Measurements from ENCODE around the gene PROZ. TPM values are rescaled to one million over a fixed set of nuclear protein-coding genes. Genes with fewer than 3 reads are reported as not detected.

PROZ gene
- total and polyA plus RNA-seq, 9 of the 15 experiments (the other 6 are each of a cell fraction or from before 2014, with no cell fraction given), result not detected

DNA sequence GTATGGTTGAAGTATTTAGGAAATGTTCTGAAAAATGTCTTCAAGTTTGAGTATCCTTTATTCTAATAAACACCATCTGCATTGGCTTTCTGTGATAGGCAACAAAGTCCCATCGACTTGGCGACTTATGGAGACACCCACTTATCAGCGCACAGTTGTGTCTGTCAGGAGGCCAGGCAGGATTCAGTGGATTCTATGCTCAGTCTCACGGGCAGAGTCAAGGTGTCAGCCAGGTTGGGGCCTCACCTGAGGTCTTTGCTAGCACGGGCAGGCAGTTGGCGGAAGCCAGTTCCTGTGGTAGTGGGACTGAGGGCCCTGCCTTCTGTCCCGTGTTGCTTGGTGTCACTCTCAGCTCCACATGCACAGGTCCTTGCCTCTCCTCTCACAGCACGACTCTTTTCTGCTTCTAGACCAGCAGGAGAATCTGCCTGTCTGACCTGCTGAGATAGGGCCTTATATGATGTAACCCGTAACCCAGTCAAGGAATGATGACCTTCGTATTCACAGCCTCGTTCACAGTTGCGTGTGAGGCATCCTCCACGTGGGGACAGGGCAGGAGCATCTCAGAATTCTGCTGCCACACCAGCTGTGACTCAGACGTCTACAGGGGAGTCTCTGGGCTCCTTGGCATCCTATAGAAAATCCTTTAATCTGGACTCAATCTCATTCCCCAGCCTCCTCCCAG is 61.0 kb downstream of the PROZ start (continued):
- TF ChIP-seq, protein P1, sequence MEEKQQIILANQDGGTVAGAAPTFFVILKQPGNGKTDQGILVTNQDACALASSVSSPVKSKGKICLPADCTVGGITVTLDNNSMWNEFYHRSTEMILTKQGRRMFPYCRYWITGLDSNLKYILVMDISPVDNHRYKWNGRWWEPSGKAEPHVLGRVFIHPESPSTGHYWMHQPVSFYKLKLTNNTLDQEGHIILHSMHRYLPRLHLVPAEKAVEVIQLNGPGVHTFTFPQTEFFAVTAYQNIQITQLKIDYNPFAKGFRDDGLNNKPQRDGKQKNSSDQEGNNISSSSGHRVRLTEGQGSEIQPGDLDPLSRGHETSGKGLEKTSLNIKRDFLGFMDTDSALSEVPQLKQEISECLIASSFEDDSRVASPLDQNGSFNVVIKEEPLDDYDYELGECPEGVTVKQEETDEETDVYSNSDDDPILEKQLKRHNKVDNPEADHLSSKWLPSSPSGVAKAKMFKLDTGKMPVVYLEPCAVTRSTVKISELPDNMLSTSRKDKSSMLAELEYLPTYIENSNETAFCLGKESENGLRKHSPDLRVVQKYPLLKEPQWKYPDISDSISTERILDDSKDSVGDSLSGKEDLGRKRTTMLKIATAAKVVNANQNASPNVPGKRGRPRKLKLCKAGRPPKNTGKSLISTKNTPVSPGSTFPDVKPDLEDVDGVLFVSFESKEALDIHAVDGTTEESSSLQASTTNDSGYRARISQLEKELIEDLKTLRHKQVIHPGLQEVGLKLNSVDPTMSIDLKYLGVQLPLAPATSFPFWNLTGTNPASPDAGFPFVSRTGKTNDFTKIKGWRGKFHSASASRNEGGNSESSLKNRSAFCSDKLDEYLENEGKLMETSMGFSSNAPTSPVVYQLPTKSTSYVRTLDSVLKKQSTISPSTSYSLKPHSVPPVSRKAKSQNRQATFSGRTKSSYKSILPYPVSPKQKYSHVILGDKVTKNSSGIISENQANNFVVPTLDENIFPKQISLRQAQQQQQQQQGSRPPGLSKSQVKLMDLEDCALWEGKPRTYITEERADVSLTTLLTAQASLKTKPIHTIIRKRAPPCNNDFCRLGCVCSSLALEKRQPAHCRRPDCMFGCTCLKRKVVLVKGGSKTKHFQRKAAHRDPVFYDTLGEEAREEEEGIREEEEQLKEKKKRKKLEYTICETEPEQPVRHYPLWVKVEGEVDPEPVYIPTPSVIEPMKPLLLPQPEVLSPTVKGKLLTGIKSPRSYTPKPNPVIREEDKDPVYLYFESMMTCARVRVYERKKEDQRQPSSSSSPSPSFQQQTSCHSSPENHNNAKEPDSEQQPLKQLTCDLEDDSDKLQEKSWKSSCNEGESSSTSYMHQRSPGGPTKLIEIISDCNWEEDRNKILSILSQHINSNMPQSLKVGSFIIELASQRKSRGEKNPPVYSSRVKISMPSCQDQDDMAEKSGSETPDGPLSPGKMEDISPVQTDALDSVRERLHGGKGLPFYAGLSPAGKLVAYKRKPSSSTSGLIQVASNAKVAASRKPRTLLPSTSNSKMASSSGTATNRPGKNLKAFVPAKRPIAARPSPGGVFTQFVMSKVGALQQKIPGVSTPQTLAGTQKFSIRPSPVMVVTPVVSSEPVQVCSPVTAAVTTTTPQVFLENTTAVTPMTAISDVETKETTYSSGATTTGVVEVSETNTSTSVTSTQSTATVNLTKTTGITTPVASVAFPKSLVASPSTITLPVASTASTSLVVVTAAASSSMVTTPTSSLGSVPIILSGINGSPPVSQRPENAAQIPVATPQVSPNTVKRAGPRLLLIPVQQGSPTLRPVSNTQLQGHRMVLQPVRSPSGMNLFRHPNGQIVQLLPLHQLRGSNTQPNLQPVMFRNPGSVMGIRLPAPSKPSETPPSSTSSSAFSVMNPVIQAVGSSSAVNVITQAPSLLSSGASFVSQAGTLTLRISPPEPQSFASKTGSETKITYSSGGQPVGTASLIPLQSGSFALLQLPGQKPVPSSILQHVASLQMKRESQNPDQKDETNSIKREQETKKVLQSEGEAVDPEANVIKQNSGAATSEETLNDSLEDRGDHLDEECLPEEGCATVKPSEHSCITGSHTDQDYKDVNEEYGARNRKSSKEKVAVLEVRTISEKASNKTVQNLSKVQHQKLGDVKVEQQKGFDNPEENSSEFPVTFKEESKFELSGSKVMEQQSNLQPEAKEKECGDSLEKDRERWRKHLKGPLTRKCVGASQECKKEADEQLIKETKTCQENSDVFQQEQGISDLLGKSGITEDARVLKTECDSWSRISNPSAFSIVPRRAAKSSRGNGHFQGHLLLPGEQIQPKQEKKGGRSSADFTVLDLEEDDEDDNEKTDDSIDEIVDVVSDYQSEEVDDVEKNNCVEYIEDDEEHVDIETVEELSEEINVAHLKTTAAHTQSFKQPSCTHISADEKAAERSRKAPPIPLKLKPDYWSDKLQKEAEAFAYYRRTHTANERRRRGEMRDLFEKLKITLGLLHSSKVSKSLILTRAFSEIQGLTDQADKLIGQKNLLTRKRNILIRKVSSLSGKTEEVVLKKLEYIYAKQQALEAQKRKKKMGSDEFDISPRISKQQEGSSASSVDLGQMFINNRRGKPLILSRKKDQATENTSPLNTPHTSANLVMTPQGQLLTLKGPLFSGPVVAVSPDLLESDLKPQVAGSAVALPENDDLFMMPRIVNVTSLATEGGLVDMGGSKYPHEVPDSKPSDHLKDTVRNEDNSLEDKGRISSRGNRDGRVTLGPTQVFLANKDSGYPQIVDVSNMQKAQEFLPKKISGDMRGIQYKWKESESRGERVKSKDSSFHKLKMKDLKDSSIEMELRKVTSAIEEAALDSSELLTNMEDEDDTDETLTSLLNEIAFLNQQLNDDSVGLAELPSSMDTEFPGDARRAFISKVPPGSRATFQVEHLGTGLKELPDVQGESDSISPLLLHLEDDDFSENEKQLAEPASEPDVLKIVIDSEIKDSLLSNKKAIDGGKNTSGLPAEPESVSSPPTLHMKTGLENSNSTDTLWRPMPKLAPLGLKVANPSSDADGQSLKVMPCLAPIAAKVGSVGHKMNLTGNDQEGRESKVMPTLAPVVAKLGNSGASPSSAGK (IDR thresholded peaks at IDR 0.05), result peak; percentile 62
- TF ChIP-seq CBFA2T3 (IDR thresholded peaks at IDR 0.05), result peak; percentile 76
- peak; percentile 41; the same call in 1 of the 2 replicates for TF ChIP-seq CTBP1 (IDR thresholded peaks at IDR 0.05; ENCODE audit: borderline replicate concordance)
- peak; percentile 84 for TF ChIP-seq ATF3 (IDR thresholded peaks at IDR 0.05)
- no peak for TF ChIP-seq ATF3 (CRISPR knock-in tag; conservative IDR thresholded peaks at IDR 0.05)
- peak; percentile 63 for TF ChIP-seq MXI1 (IDR thresholded peaks at IDR 0.05; ENCODE audit: low read depth, low read length)
- TF ChIP-seq MTA3 (IDR thresholded peaks at IDR 0.05; ENCODE audit: borderline replicate concordance), result 0 out of 2 replicates have a peak, but pooled peaks have one; percentile 39
- TF ChIP-seq POU5F1 (IDR thresholded peaks at IDR 0.05; ENCODE audit: borderline replicate concordance, low read depth, low read length, partially characterized antibody), result no peak
- TF ChIP-seq SRSF9 (IDR thresholded peaks at IDR 0.05; ENCODE audit: borderline replicate concordance, low read depth, low read length), result no peak
- TF ChIP-seq, protein P2, sequence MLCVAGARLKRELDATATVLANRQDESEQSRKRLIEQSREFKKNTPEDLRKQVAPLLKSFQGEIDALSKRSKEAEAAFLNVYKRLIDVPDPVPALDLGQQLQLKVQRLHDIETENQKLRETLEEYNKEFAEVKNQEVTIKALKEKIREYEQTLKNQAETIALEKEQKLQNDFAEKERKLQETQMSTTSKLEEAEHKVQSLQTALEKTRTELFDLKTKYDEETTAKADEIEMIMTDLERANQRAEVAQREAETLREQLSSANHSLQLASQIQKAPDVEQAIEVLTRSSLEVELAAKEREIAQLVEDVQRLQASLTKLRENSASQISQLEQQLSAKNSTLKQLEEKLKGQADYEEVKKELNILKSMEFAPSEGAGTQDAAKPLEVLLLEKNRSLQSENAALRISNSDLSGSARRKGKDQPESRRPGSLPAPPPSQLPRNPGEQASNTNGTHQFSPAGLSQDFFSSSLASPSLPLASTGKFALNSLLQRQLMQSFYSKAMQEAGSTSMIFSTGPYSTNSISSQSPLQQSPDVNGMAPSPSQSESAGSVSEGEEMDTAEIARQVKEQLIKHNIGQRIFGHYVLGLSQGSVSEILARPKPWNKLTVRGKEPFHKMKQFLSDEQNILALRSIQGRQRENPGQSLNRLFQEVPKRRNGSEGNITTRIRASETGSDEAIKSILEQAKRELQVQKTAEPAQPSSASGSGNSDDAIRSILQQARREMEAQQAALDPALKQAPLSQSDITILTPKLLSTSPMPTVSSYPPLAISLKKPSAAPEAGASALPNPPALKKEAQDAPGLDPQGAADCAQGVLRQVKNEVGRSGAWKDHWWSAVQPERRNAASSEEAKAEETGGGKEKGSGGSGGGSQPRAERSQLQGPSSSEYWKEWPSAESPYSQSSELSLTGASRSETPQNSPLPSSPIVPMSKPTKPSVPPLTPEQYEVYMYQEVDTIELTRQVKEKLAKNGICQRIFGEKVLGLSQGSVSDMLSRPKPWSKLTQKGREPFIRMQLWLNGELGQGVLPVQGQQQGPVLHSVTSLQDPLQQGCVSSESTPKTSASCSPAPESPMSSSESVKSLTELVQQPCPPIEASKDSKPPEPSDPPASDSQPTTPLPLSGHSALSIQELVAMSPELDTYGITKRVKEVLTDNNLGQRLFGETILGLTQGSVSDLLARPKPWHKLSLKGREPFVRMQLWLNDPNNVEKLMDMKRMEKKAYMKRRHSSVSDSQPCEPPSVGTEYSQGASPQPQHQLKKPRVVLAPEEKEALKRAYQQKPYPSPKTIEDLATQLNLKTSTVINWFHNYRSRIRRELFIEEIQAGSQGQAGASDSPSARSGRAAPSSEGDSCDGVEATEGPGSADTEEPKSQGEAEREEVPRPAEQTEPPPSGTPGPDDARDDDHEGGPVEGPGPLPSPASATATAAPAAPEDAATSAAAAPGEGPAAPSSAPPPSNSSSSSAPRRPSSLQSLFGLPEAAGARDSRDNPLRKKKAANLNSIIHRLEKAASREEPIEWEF (CRISPR knock-in tag; IDR thresholded peaks at IDR 0.05), result no peak

Data from K562 (cell line).